ENCODE results near the gene CBR3.
A peak's percentile ranks its signal among the peaks of the same experiment; 100 is the strongest.

DNA sequence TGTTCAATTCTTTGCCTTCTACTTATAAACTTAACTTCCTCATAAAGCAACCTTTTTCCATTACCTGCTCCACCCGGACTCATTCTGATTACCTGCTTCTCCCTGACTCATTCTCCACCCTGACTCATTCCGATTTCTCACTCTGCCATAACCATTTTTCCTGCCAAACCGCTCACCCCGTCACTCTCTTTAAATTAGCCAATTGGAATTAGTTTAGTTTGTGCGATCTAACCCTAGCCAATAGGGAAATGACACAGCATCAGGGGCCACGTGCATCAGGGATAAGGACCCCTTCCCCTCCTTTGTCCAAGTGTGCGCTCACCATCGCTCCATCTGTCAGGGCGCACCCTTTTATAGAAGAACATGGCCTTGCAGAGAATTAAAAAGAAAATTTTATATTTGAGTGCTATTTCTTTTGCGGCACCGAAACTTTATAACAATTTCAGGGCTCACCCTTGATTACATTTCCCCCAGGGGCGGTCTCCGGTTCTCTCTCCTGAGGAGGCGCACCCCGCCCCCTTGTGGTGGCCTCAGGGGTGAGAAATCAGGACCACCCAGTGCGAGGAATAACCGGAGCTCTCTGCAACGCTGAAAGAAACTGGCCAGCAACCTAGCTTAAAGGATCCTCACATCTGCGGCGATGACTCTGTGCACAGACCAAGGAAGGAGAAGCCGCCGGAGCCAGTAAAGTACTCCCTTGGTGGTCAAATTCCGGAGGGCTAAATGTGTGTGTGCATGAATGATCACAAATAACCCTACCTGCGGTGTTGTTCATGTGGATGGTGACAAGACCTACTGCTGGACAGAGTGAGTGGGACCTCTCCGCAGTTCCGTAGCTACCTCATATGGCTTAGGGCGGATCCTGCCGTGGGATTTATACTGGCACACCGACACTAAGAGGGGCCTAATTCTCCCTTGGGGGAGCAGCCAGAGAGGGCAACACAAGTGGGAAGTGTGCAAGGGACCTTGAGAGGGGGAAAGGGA, 30.3 kb upstream of the CBR3 start:
- TF ChIP-seq, protein P1, sequence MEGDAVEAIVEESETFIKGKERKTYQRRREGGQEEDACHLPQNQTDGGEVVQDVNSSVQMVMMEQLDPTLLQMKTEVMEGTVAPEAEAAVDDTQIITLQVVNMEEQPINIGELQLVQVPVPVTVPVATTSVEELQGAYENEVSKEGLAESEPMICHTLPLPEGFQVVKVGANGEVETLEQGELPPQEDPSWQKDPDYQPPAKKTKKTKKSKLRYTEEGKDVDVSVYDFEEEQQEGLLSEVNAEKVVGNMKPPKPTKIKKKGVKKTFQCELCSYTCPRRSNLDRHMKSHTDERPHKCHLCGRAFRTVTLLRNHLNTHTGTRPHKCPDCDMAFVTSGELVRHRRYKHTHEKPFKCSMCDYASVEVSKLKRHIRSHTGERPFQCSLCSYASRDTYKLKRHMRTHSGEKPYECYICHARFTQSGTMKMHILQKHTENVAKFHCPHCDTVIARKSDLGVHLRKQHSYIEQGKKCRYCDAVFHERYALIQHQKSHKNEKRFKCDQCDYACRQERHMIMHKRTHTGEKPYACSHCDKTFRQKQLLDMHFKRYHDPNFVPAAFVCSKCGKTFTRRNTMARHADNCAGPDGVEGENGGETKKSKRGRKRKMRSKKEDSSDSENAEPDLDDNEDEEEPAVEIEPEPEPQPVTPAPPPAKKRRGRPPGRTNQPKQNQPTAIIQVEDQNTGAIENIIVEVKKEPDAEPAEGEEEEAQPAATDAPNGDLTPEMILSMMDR (IDR thresholded peaks at IDR 0.05; ENCODE audit: insufficient read depth, low read length, poor library complexity, severe bottlenecking) = peak; percentile 24
- TF ChIP-seq EZH2phosphoT487 (conservative IDR thresholded peaks at IDR 0.05; ENCODE audit: low read length) = no peak
